GM10266 (cell line): ENCODE data around the gene FBXL16.

Experiments
- DNase-seq: peaks from one replicate; pipeline ENCODE4 v3.0.0; 2012; ENCODE audit errors: extremely low spot score
- CTCF ChIP-seq: IDR thresholded peaks from 2 replicates; pipeline ENCODE4 v1.5.1; 2012; ENCODE audit warnings: mild to moderate bottlenecking, low read depth; ENCODE audit not compliant: control insufficient read depth, insufficient read depth; ENCODE audit errors: missing control alignments

Gene FBXL16

GRCh38 chr16:658679-659571 is 46.7 kb downstream of the FBXL16 start:
- no peak for DNase-seq
- TF ChIP-seq CTCF, result no peak

- no peak for TF ChIP-seq CTCF
- DNase-seq, result no peak
Measured at GRCh38 chr16:657487-657886, 48.1 kb downstream of the FBXL16 start.

- no peak for TF ChIP-seq CTCF
- DNase-seq, result no peak
Measured at GRCh38 chr16:654034-654433, 51.6 kb downstream of the FBXL16 start.

- DNase-seq, result no peak
- TF ChIP-seq CTCF, result no peak
Measured at GRCh38 chr16:652454-653305, 52.9 kb downstream of the FBXL16 start.

GRCh38 chr16:651844-652243 is 53.8 kb downstream of the FBXL16 start:
- DNase-seq, result no peak
- TF ChIP-seq CTCF, result no peak

- no peak for DNase-seq
- no peak for TF ChIP-seq CTCF
Measured at GRCh38 chr16:649631-650030, 56.0 kb downstream of the FBXL16 start.
